HG03095 (cell line): ENCODE measurements around the gene CCZ1B.
"Not testable (repeated sequence)": the region's sequence is repeated elsewhere in the genome, so short reads cannot be mapped to it uniquely, and the experiment has no call there.

Experiments
- ATAC-seq: cut with Tn5 transposase; IDR thresholded peaks from one replicate; pipeline ENCODE4 v1.9.1; 2021; ENCODE audit warnings: moderate library complexity; ENCODE audit not compliant: unreplicated experiment

The CCZ1B gene

DNA sequence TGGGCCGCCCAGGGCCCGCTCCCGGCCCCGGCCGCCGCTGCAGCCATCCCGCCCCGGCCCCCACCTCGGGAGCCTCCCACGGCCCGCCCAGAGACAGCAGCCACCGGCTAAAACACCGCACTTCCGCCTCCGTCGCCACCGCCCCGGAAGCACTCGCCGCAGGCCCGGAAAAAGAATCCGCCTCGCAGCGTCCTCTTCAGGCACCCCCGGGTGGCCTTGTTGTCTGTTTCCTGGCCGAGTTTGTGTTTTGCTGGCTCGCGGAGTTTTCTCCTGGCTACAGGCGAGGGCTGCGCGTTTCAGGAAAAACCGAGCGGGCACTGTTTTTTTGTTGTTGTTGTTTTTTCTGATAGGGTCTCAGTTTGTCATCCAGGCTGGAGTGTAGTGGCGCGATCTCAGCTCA is at the start of gene CCZ1B:
CCZ1B (minus strand) TSS at position 125 of the 400 bp plus-strand sequence; CDS start at position 47, 78 bp downstream.
- peak; percentile 99 for ATAC-seq

DNA sequence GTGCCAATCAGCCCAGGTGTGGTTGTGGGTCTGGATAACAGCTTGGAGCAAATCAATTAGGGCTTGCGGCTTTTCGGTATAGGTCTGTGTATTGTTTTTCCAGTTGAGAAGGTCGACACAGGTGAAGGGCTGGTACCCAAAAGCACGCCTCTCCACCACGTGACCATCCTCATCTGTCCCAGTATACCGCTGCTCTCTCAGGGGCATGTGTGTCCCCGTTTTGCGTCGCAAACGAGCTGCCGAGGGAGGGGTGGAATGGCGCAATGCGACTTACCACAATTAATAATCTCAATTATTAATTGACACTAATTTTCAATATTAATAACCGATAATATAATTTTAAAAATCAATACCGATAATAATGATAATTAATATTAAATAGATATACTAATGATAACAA is 48.9 kb upstream of the CCZ1B start:
- not testable (repeated sequence) for ATAC-seq

DNA sequence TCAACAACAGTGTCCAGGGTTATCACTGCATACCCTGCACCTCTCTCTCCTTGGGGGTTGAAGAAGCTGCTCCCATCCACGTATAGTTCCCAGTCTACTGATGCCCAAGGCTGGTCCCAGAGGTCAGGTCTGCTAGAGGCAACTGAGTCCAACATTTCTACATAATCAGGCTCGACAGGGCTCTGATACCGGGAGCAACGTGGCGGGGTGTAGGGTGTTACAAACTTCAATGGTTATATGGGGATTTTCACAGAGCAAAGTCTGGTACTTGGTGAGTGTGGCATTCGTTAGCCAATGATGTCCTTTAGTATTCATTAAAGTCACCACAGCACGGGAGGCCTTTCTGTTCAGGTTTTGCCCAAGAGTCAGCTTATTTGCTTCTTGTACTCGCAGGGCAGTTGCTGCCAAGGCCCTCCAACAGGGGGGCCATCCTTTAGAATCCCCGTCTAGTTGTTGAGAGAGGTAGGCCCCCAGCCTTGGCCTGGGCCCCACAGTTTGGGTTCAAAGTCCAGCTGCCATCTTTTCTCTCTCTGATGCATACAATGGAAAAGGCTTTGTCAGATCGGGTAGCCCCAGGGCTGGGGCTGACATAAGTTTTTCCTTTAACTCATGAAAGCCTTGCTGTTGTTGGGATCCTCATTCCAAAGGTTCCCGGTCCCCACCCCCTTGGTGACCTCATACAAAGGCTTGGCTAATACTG is 46.3 kb upstream of the CCZ1B start:
- ATAC-seq, result not testable (repeated sequence)

DNA sequence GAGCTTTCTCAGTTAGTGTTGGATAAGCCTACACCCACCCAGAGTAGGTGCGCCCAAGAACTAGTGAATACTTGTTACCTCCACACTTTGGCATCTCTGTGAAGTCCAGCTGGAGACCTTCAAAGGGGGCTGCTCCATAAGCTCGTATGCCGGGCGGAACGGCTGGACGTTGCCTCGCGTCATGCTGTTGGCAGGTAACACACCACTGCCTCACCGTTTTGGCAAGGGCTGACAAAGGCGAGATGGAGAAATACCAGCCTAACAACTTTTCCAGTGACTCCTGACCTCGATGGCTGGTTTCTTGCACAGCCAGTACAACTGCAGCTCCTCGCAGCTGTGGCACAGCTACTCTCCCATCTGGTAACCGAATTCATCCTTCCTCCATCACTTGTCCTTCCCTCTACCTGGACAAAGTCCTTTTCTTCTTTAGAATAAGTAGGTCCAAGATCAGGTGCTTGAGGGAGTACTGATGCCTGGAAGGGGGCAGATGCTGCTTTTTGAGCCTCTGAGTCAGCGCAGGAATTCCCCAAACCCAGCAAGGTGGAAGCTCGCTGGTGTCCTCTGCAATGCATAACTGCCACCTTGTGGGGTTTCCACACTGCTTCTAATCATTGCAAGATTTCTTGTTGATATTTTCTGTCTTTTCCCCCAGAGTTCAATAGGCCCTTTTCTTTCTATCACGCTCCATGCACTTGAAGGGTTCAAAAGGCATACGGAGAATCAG is 45.5 kb upstream of the CCZ1B start:
- ATAC-seq, result not testable (repeated sequence)

DNA sequence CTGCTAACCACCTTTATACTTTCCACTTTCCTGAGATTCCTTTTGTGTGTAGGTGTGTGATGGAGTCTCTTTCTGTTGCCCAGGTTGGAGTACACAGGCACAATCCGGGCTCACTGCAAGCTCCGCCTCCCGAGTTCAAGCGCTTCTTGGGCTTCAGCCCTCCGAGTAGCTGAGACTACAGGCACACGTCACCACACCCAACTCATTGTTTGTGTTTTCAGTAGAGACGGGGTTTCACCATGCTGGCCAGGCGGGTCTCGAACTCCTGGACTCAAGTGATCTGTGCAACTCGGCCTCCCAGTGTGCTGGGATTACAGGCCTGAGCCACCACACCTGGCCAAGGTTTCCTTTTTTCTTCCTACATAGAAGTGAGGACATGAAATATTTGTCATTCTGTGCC is 38.7 kb upstream of the CCZ1B start:
- not testable (repeated sequence) for ATAC-seq

DNA sequence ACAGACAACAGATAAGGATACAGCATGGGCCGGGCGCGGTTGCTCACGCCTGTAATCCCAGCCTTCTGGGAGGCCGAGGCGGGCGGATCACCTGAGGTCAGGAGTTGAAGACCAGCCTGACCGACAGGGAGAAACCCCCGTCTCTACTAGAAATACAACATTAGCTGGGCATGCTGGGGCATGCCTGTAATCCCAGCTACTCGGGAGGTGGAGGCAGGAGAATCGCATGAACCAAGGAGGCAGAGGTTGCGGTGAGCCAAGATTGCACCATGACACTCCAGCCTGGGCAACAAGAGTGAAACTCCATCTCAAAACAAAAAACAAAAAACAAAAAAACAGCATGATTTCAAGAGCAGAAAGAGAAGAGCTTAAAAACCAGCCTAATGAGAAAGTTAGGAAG is 38.1 kb upstream of the CCZ1B start:
- not testable (repeated sequence) for ATAC-seq

DNA sequence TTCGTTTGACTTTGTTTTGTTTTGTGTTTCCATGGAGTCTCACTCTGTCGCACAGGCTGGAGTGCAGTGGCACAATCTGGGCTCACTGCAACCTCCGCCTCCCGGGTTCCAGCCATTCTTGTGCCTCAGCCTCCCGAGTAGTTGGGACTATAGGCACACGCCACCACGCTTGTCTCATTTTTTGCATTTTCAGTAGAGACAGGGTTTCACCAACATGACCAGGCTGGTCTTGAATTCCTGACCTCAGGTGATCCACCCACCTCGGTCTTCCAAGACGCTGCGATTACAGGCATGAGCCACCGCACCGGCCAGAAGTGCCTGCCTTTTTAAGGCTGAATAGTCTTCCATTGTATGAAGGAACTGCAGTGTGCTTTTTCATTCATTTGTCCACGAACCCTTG is 36.8 kb upstream of the CCZ1B start:
- not testable (repeated sequence) for ATAC-seq

DNA sequence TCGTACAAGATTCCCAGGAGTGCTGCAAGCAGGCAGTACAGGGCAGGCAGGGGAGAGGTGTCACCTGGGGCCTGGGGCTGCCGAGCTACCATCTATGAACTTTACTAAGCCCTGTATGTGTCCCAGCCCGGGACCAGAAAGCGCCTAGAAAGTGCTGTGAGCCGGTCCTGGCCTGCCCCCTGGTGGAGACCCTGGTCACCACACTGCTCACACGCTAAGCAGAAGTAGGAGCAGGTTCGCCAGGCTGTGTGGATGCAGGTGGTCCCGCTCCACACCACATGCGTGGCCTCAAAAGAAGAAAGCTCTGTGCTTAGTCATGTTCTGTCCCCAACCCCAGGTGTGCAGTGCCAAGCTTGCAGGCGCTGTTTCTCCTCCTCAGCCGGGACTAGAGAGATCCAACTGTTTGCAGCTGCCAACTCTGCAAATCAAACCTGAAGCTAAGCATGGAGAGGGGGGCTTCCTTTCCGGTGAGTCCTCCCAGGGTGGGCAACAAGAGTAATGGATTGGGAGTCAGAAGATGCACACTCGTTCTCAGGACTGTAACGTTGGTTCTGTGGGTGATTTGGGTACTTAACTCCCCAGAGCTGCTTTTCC is 31.7 kb upstream of the CCZ1B start:
- not testable (repeated sequence) for ATAC-seq

DNA sequence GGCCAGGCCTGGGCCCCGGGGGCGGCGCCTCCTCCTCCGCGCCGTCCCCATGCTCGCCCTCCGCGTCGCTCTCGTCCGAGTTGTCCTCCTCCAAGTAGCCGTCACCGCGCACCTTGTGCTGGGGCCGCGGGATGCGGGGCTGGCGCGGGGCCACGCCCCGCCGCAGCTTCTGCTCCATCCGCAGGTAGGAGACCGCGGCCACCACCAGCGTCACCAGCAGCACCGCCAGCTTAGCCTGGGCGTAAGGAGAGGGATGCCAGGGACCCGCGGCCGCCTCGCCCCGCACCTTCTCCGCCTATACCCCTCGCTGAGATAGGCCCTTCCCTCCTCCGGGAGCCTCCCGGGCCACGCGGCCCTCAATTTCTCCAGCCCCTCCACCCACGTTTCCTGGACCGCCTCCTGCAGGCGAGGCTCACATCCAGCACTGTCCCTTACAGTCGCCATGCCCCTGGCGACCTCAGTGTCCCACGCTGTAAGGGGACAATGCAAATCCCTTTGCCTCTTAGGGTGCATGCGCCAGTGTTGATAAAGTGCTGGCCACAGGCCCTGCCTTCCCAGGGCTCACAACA is 29.6 kb upstream of the CCZ1B start:
- not testable (repeated sequence) for ATAC-seq

DNA sequence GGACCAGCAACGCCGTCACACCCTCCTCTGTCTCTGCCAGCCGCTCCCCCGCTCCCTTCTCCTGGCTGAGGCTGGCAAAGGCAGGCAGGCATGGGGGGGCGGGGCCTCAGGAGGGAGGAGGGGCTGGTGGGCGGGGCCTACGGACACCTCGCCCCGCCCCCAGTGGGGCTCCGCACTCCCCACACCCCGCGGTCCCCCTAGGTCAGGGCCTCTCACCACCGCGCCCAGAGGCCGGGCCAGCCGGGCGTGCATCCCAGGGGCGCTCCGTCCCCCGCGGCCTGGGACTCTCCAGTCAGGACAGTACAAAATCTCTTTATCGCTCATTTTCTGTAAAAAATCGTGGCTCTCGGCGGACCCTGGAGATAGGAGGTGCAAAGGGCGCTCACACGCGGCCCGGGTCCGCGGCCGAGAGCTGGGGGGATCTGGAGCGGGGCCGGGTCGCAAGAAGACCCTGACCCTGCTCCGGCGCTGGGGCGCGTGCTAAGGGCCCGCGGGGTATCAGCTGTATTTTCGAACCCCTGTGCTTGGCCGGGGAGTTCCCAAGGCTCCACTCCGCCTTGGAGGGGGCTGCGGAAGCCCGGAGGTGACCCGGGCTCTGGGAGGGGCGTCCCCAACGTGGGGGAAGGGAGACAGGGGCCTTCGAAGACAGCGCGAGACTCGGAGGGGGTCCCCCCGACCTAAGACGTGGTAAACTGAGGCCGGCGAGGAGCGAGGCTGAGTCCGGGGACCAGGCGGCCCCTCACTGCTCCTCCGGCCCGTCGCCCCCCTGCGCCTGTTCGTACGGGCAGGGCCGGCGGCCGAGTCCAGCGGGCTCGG is 28.9 kb upstream of the CCZ1B start:
- not testable (repeated sequence) for ATAC-seq

DNA sequence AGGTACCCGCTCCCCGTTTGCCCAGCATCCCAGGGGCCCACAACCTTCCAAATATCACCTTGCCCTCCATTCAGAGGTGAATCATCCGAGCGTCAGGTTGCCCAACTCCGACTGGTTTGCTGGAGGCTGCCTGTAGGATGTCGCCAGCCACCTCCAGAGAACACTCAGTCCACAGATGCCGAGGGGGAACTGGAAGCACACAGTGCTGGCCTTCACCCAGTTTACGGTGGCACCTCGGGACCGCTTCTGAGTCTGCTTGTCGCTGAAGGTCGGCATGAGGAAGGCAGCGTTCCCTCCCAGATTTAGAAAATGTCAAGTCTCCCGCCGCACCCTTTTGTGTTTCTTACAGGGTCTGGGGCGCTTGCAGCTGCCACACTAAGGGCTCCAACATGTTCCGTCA is 27.6 kb upstream of the CCZ1B start:
- not testable (repeated sequence) for ATAC-seq

DNA sequence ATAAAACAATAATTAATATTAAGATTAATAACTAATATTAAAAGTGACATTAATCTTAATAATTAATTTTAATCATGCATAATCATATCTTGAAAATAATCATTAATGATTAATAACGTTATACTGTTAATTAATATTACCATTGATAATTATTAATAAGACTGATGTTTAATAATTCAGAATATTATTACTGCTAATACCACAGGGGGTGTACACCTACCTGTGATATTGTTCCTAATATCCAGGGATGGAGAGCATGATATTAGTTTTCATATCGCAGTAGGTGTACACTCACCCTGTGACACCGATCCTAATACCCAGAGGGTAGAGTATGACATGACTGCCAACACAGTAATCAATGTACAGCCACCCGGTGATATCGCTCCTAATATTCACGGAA is 23.1 kb upstream of the CCZ1B start:
- not testable (repeated sequence) for ATAC-seq

DNA sequence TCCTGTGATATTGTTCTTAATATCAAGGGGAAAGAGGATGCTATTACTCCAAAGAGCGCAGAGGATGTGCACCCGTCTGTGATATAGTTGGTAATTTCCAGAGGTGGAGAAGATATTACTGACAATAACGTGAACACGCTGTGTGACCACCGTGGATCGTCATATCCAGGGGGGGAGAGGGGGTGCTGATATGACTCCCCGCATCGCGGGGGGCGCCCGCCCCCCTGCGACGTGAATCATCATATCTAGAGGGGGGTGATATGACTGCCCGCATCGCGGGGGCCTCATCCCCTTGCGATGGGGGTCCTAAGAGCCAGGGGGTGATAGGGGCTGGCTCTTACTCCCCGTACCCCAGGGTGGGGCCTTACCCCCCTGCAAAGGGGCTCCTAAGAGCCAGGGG is 21.7 kb upstream of the CCZ1B start:
- not testable (repeated sequence) for ATAC-seq

DNA sequence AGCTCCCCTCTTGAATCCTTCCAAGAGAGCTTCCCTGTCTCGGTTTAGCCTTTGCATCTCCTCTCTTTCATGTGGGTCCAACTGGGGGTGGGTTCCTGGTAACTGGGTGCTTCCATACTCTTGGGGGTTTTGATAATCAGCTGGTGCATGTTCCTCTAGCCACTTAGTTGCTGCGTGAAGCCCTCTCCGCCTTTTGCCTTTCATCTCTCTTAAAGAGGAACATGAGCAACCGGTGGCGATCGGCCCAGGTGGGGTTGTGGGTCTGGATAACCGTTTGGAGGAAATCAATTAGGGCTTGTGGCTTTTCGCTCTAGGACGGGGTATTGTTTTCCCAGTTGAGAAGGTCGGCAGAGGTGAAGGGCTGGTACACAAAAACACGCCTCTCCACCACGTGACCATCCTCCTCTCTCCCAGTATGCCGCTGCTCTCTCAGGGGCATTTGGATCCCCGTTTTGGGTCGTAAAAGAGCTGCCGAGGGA is 19.9 kb upstream of the CCZ1B start:
- ATAC-seq, result not testable (repeated sequence)

DNA sequence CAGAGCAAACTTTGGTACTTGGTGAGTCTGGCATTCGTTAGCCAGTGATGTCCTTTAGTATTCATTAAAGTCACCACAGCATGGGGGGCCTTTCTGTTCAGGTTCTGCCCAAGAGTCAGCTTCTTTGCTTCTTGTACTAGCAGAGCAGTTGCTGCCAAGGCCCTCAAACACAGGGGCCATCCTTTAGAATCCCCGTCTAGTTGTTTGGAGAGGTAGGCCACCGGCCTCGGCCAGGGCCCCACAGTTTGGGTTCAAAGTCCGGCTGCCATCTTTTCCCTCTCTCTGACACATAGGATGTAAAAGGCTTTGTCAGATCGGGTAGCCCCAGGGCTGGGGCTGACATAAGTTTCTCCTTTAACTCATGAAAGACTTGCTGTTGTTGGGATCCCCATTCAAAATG is 17.6 kb upstream of the CCZ1B start:
- ATAC-seq, result not testable (repeated sequence)

DNA sequence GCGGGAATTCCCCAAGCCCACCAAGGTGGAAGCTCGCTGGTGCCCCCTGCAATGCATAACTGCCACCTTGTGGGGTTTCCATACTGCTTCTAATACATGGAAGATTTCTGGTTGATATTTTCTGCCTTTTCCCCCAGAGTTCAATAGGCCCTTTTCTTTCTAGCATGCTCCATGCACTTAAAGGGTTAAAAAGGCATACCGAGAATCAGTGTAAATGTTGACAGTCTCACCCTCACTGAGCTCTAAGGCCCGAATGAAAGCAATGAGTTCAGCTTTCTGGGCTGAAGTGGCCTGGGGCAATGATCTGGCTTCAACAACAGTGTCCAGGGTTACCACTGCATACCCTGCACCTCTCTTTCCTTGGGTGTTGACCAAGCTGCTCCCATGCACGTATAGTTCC is 17.0 kb upstream of the CCZ1B start:
- ATAC-seq, result not testable (repeated sequence)

DNA sequence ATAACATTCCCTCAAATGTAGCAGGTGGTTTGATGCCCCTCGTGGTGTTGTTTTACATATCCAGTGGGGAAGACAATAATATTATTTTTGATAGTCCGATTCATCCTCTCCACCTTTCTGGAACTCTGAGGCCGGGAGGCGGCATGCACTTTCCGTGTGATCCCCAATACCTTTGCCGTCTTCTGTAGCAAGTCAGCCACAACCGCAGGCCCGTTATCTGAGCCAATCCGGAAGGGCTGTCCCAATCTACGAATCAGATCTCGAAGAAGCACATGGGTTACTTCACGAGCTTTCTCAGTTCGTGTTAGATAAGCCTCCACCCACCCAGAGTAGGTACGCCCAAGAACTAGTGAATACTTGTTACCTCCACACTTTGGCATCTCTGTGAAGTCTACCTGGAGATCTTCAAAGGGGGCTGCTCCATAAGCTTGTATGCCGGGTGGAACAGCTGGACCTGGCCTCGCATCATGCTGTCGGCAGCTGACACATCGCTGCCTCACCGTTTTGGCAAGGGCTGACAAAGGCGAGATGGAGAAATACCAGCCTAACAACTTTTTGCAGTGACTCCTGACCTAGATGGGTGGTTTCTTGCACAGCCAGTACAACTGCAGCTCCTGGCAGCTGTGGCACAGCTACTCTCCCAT is 16.3 kb upstream of the CCZ1B start:
- ATAC-seq, result not testable (repeated sequence)

DNA sequence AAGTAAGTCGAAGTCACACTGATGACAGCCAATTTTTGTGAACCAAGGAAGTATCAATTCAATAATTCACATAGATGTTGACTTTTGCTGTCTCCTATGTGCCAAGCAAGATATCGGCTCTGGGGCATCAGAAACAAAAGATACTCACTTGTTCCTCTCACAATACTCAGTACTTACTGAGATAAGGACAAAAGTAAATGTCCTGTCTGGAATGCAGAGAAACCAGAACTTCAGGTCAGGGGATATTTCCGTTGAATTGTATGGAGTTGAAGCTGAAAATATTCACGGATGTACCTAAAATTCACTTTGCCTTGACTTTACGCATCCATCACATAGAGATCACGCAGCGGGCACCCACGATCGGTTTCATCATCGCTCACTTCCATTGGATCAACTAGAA is 11.0 kb upstream of the CCZ1B start:
- ATAC-seq, result not testable (repeated sequence)

DNA sequence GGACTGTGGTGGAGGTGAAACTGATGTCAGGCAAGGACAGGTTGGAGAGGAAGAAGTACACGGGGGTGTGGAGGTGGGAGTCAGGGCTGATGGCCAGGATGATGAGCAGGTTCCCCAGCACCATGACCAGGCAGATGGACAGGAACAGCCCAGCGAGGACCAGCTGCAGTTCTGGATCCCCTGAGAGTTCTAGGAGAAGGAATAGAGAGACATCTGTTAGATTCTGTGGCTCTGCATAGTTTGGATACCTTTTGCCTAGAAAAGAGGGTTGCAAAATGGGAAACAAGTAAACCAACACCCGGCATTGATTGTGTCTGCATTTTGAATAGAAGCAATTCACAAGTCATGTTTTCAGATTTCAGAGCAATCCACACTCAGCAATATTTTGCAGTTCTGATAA is 9.4 kb upstream of the CCZ1B start:
- ATAC-seq, result not testable (repeated sequence)

DNA sequence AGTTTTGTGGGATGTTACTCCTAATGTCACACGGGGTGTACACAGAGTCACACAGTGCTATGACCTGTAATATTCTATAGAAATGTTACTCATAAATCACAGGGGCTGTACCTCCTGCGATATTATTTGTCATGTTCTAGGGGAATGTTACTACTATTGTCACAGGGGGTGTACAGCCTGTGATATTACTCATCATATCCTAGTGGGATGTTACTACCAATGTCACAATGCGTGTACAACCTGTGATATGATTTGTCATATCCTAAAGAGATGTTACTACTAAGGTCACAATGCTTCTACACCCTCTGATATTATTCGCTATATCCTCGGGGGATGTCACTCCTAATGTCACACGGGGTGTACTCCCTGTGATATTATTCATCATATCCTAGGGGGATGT is 7.6 kb upstream of the CCZ1B start:
- ATAC-seq, result no peak
